Muscle of leg (tissue), 11 donors: ENCODE data around the gene NDUFAF3. TPM values are rescaled to one million over a fixed set of nuclear protein-coding genes. Genes with fewer than 3 reads are reported as not detected.

Experiments
- DNase-seq: peaks from one replicate; pipeline ENCODE4 v3.0.0; 2013
- H3K27ac ChIP-seq: one replicate; pipeline ENCODE4 v1.5.1; 2013; ENCODE audit warnings: mild to moderate bottlenecking, low read length, control low read depth
- H3K27me3 ChIP-seq: one replicate; pipeline ENCODE4 v1.6.1; 2013; ENCODE audit warnings: low read length; ENCODE audit not compliant: control insufficient read depth, insufficient read depth
- H3K36me3 ChIP-seq: one replicate; pipeline ENCODE4 v1.6.1; 2013; ENCODE audit warnings: low read length; ENCODE audit not compliant: control insufficient read depth, insufficient read depth
- H3K4me1 ChIP-seq: one replicate; pipeline ENCODE4 v1.6.1; 2013; ENCODE audit warnings: low read length; ENCODE audit not compliant: control insufficient read depth, insufficient read depth
- H3K4me3 ChIP-seq: one replicate; pipeline ENCODE4 v1.5.1; 2013; ENCODE audit warnings: low read length, control low read depth
- H3K9me3 ChIP-seq: replicated peaks from 2 replicates; pipeline ENCODE4 v1.6.1; 2013; ENCODE audit warnings: low read depth, low read length; ENCODE audit not compliant: control insufficient read depth
- WGBS: methylation state at CpG from one replicate; pipeline ENCODE4 v1.1.5; 2013; ENCODE audit warnings: missing lambda C conversion rate; ENCODE audit not compliant: insufficient coverage; 5-methylcytosine and 5-hydroxymethylcytosine counted together
- polyA plus RNA-seq, 8 donors: library from polyadenylated mRNA; unstranded; fragments of 120-200 nt; gene quantifications; one replicate each; pipeline versions ENCODE4 v1.2.1 to v1.2.3, GENCODE V29; 2013; ENCODE audit warnings: inconsistent platforms in 1 of 8, low replicate concordance in 1 of 8; ENCODE audit not compliant: insufficient read length in 8 of 8, insufficient read depth in 1 of 8
- total RNA-seq: library from RNA; stranded (reverse); fragments of 120-200 nt; gene quantifications from one replicate; pipeline ENCODE4 v1.2.4, GENCODE V29; 2013

The NDUFAF3 gene
- total and polyA plus RNA-seq, 9 donors: 46.8 to 64.1 (median 51.4) TPM

GRCh38 chr3:49017229-49017970 is 4.5 kb upstream of the NDUFAF3 start:
- no peak overlapping the region for H3K27ac ChIP-seq

GRCh38 chr3:49017971-49018706 is 3.8 kb upstream of the NDUFAF3 start, which contains the start of gene DALRD3:
Gene DALRD3 (minus strand): TSS chr3:49018580. CDS start chr3:49018564, 16 bp downstream.
- DNase-seq: peak; percentile 87
- peak within 1 kb of the TSS; percentile 75 for H3K27ac ChIP-seq
- H3K9me3 ChIP-seq: no peaks in the 10 kb centered on the region
- H3K27me3 ChIP-seq: no peaks in the 10 kb centered on the region
- peaks cover 41% of the 10 kb centered on the region for H3K36me3 ChIP-seq
- peaks cover 47% of the 10 kb centered on the region for H3K4me1 ChIP-seq
- H3K4me3 ChIP-seq: peak within 1 kb of the TSS; percentile 78
- under 1% methylated on average over 78 of the region's 85 CpGs for WGBS

More at GRCh38 chr3:49017229-49017970, 4.5 kb upstream of the NDUFAF3 start:
- WGBS: 3% methylated on average over 17 of the region's 23 CpGs
- Histone ChIP-seq H3K9me3 (no peaks in the 10 kb centered on the region), H3K4me3 (peak overlapping the region; percentile 78), H3K4me1 (peaks cover 47% of the 10 kb centered on the region), H3K27me3 (no peaks in the 10 kb centered on the region), H3K36me3 (peaks cover 44% of the 10 kb centered on the region)
- peak; percentile 28 for DNase-seq

- Histone ChIP-seq H3K4me3 (peak overlapping the region; percentile 78), H3K4me1 (peaks cover 44% of the 10 kb centered on the region), H3K27ac (peak overlapping the region; percentile 75), H3K9me3 (no peaks in the 10 kb centered on the region), H3K27me3 (no peaks in the 10 kb centered on the region), H3K36me3 (peaks cover 41% of the 10 kb centered on the region)
- WGBS: 0% methylated on average over 16 of the region's 18 CpGs
- DNase-seq: no peak
Measured at GRCh38 chr3:49018707-49019006, 3.3 kb upstream of the NDUFAF3 start.

GRCh38 chr3:49019941-49020329 is 2.0 kb upstream of the NDUFAF3 start:
- peak overlapping the region; percentile 95 for H3K4me3 ChIP-seq
- 44% methylated on average over 9 of the region's 12 CpGs for WGBS
- H3K36me3 ChIP-seq: peaks cover 41% of the 10 kb centered on the region
- no peaks in the 10 kb centered on the region for H3K27me3 ChIP-seq
- peak overlapping the region; percentile 99 for H3K27ac ChIP-seq
- H3K9me3 ChIP-seq: no peaks in the 10 kb centered on the region
- peak; percentile 15 for DNase-seq
- H3K4me1 ChIP-seq: peaks cover 39% of the 10 kb centered on the region

- WGBS: under 1% methylated on average over 40 of the region's 51 CpGs
- peak overlapping the region; percentile 99 for H3K27ac ChIP-seq
- H3K9me3 ChIP-seq: no peaks in the 10 kb centered on the region
- H3K4me1 ChIP-seq: peaks cover 44% of the 10 kb centered on the region
- peak; percentile 49 for DNase-seq
- peaks cover 41% of the 10 kb centered on the region for H3K36me3 ChIP-seq
- no peaks in the 10 kb centered on the region for H3K27me3 ChIP-seq
- peak overlapping the region; percentile 95 for H3K4me3 ChIP-seq
Measured at GRCh38 chr3:49020330-49021212, 1.4 kb upstream of the NDUFAF3 start.

- under 1% methylated on average over 60 of the region's 60 CpGs for WGBS
- Histone ChIP-seq H3K36me3 (peaks cover 41% of the 10 kb centered on the region), H3K4me1 (peaks cover 45% of the 10 kb centered on the region), H3K9me3 (no peaks in the 10 kb centered on the region), H3K27me3 (no peaks in the 10 kb centered on the region), H3K4me3 (peak overlapping the region; percentile 95), H3K27ac (peak overlapping the region; percentile 99)
- DNase-seq: peak; percentile 99
Measured at GRCh38 chr3:49021213-49021812, 608 bp upstream of the NDUFAF3 start.

GRCh38 chr3:49022688-49023171 is 809 bp downstream of the NDUFAF3 start:
- Histone ChIP-seq H3K4me1 (peaks cover 43% of the 10 kb centered on the region), H3K4me3 (peak overlapping the region; percentile 95), H3K9me3 (no peaks in the 10 kb centered on the region), H3K36me3 (peaks cover 49% of the 10 kb centered on the region), H3K27me3 (no peaks in the 10 kb centered on the region), H3K27ac (peak overlapping the region; percentile 99)
- peak; percentile 27 for DNase-seq
- 50% methylated on average over 6 of the region's 12 CpGs for WGBS

- no peaks in the 10 kb centered on the region for H3K9me3 ChIP-seq
- H3K4me1 ChIP-seq: peaks cover 52% of the 10 kb centered on the region
- H3K36me3 ChIP-seq: peaks cover 55% of the 10 kb centered on the region
- DNase-seq: peak; percentile 7
- H3K4me3 ChIP-seq: no peak overlapping the region
- 96% methylated on average over 4 of the region's 4 CpGs for WGBS
- no peaks in the 10 kb centered on the region for H3K27me3 ChIP-seq
- no peak overlapping the region for H3K27ac ChIP-seq
Measured at GRCh38 chr3:49023775-49024174, 1.9 kb downstream of the NDUFAF3 start.

- Histone ChIP-seq H3K9me3 (no peaks in the 10 kb centered on the region), H3K4me3 (no peak overlapping the region), H3K27me3 (no peaks in the 10 kb centered on the region), H3K4me1 (peaks cover 49% of the 10 kb centered on the region), H3K27ac (no peak overlapping the region), H3K36me3 (peaks cover 55% of the 10 kb centered on the region)
- peak; percentile 18 for DNase-seq
- 75% methylated on average over 2 of the region's 5 CpGs for WGBS
Measured at GRCh38 chr3:49024449-49024848, 2.5 kb downstream of the NDUFAF3 start.
